BJ (cell line): ENCODE measurements around the gene DDX17. TPM values are rescaled to one million over a fixed set of nuclear protein-coding genes. Genes with fewer than 3 reads are reported as not detected.

ENCODE experiments used
- CTCF ChIA-PET: fragments of 350-600 bp; formaldehyde crosslinking; extraction: SDS; loops from one replicate; lab custom pipeline; 2021; ENCODE audit warnings: antibody characterized with exemption, inconsistent platforms; lab: Yijun Ruan, JAX
- POLR2A ChIA-PET: fragments of 300-600 bp; sonication (Branson Sonifier 250); formaldehyde crosslinking; extraction: SDS; loops from one replicate; lab custom pipeline; 2021; ENCODE audit warnings: antibody characterized with exemption; lab: Charles Lee
- DNase-seq: peaks from one replicate; pipeline ENCODE4 v3.0.0-alpha.2; 2011; ENCODE audit warnings: low read depth
- H3K27me3 ChIP-seq: 2 replicates; pipeline ENCODE4 v1.6.0; 2011; ENCODE audit warnings: low read length; ENCODE audit not compliant: control insufficient read depth, insufficient read depth
- H3K36me3 ChIP-seq: 2 replicates; pipeline ENCODE4 v1.5.1; 2011; ENCODE audit warnings: low read length; ENCODE audit not compliant: control insufficient read depth, insufficient read depth
- H3K4me3 ChIP-seq: 2 replicates; pipeline ENCODE4 v1.5.1; 2011; ENCODE audit warnings: low read depth, mild to moderate bottlenecking, control low read depth, low read length
- polyA plus RNA-seq: library from polyadenylated mRNA; depleted of rRNA; stranded (reverse); fragments of >200 nt; gene quantifications from 2 replicates; pipeline ENCODE4 v1.2.3, GENCODE V29; 2011
- TF ChIP-seq, protein P1 (sequence below): IDR thresholded peaks from 2 replicates; pipeline ENCODE4 v1.5.1; 2011; ENCODE audit warnings: low read depth, mild to moderate bottlenecking, control low read depth, inconsistent platforms, low read length, moderate library complexity; ENCODE audit not compliant: insufficient read depth

The DDX17 gene
- polyA plus RNA-seq, 1 experiment: 318 TPM

- H3K4me3 ChIP-seq: peak within 1 kb of the TSS; percentile 20; the same call in 1 of the 2 replicates
- no peak for DNase-seq
- CTCF ChIA-PET: no interaction called here
- TF ChIP-seq, protein P1, sequence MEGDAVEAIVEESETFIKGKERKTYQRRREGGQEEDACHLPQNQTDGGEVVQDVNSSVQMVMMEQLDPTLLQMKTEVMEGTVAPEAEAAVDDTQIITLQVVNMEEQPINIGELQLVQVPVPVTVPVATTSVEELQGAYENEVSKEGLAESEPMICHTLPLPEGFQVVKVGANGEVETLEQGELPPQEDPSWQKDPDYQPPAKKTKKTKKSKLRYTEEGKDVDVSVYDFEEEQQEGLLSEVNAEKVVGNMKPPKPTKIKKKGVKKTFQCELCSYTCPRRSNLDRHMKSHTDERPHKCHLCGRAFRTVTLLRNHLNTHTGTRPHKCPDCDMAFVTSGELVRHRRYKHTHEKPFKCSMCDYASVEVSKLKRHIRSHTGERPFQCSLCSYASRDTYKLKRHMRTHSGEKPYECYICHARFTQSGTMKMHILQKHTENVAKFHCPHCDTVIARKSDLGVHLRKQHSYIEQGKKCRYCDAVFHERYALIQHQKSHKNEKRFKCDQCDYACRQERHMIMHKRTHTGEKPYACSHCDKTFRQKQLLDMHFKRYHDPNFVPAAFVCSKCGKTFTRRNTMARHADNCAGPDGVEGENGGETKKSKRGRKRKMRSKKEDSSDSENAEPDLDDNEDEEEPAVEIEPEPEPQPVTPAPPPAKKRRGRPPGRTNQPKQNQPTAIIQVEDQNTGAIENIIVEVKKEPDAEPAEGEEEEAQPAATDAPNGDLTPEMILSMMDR: no peak
- H3K27me3 ChIP-seq: peaks cover 61% of the 10 kb centered on the region
- POLR2A ChIA-PET: no interaction called here
- H3K36me3 ChIP-seq: no peaks in the 10 kb centered on the region
Observed at GRCh38 chr22:38455076-38455529, 51.0 kb downstream of the DDX17 start, which contains the start of gene KCNJ4. Gene KCNJ4, minus strand, starts transcription at chr22:38455199. Its CDS starts 27,067 bp downstream, at chr22:38428132.

GRCh38 chr22:38454353-38455075, 51.6 kb downstream of the DDX17 start:
- peak overlapping the region; percentile 20; the same call in 1 of the 2 replicates for H3K4me3 ChIP-seq
- CTCF ChIA-PET: interaction anchor here (0.6 to 1.8 kb wide), 2 partner anchors 8 to 9 kb away, joined by 3 to 6 read pairs; no protein-coding TSS in a partner anchor

GRCh38 chr22:38453996-38454352, 52.1 kb downstream of the DDX17 start:
- Histone ChIP-seq H3K4me3 (no peak overlapping the region), H3K36me3 (no peaks in the 10 kb centered on the region), H3K27me3 (peaks cover 60% of the 10 kb centered on the region)
- CTCF ChIA-PET: interaction anchor here (0.6 to 1.8 kb wide), 2 partner anchors 9 kb away, joined by 3 to 6 read pairs; no protein-coding TSS in a partner anchor
- TF ChIP-seq, protein P1: no peak
- no peak for DNase-seq
- POLR2A ChIA-PET: no interaction called here

More at GRCh38 chr22:38454353-38455075, 51.6 kb downstream of the DDX17 start:
- no peak for DNase-seq
- POLR2A ChIA-PET: no interaction called here
- no peaks in the 10 kb centered on the region for H3K36me3 ChIP-seq
- TF ChIP-seq, protein P1: no peak
- H3K27me3 ChIP-seq: peaks cover 61% of the 10 kb centered on the region

DNA sequence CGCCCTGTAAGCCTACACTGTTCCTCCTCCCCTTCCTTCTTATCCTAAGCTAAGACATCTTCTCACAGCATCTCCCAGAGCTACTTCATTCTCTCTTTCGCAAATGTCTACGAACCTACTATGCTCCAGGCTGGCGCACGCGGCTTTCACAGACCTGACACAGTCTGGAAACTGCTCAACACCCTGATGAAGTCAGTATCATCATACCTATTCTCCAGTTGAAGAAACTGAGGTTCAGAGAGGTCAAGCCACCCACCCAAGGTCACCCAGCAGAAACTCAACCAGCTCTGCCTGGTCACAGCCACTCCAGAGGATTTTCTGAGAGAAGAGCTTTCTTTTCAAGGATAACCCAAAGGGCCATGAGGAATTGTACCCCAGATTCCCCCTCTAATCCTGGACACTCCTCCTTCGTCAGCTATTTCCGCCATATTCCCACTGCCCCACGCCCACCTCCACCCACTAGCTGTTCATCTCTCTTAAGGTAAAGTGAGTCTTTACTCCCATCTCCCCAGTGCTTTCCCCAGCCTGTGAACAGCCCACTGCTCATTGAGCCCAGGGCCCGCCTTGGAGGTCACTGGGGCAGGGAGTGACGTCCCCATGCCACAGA, 52.9 kb downstream of the DDX17 start:
- DNase-seq: no peak
- CTCF ChIA-PET: interaction anchor here (1.8 kb wide), 1 partner anchor 10 kb away, joined by 6 read pairs; no protein-coding TSS in a partner anchor
- no peak overlapping the region for H3K4me3 ChIP-seq
- TF ChIP-seq, protein P1: no peak
- POLR2A ChIA-PET: no interaction called here
- H3K36me3 ChIP-seq: no peaks in the 10 kb centered on the region
- peaks cover 57% of the 10 kb centered on the region for H3K27me3 ChIP-seq
